IPS DF 6.9 (cell line): ENCODE measurements around the gene VPS18.

Experiments
- DNase-seq: peaks from one replicate; pipeline ENCODE4 v3.0.0-alpha.2; 2013; ENCODE audit warnings: low read depth, low spot score
- H3K27ac ChIP-seq: one replicate; pipeline ENCODE4 v1.5.1; 2013; ENCODE audit warnings: low read length, control low read depth
- H3K27me3 ChIP-seq: 2 replicates; pipeline ENCODE4 v1.6.1; 2013; ENCODE audit warnings: mild to moderate bottlenecking, low read length; ENCODE audit not compliant: control insufficient read depth, insufficient read depth
- H3K36me3 ChIP-seq: 2 replicates; pipeline ENCODE4 v1.6.1; 2013; ENCODE audit warnings: low read length; ENCODE audit not compliant: control insufficient read depth, insufficient read depth
- H3K4me1 ChIP-seq: 2 replicates; pipeline ENCODE4 v1.6.1; 2013; ENCODE audit warnings: low read length; ENCODE audit not compliant: control insufficient read depth, insufficient read depth
- H3K4me3 ChIP-seq: 2 replicates; pipeline ENCODE4 v1.5.1; 2013; ENCODE audit warnings: mild to moderate bottlenecking, low read length
- H3K9me3 ChIP-seq: 2 replicates; pipeline ENCODE4 v1.6.1; 2013; ENCODE audit warnings: low read length, inconsistent platforms; ENCODE audit not compliant: control insufficient read depth, insufficient read depth
- WGBS: extraction: QIAGEN DNeasy Blood & Tissue Kit; methylation state at CpG from one replicate; pipeline ENCODE4 v1.1.7; 2013; ENCODE audit warnings: mixed read lengths, missing lambda C conversion rate; ENCODE audit not compliant: insufficient read length, insufficient coverage; 5-methylcytosine and 5-hydroxymethylcytosine counted together

The VPS18 gene

GRCh38 chr15:40948706-40949473 is 54.6 kb downstream of the VPS18 start:
- Histone ChIP-seq H3K27ac (no peak overlapping the region), H3K27me3 (no peaks in the 10 kb centered on the region), H3K4me1 (peaks cover 2% of the 10 kb centered on the region), H3K4me3 (no peak overlapping the region), H3K9me3 (no peaks in the 10 kb centered on the region), H3K36me3 (no peaks in the 10 kb centered on the region)
- WGBS, result no CpG with 5 or more reads among the region's 21 CpGs
- DNase-seq, result no peak

- Histone ChIP-seq H3K27ac (no peak overlapping the region), H3K36me3 (no peaks in the 10 kb centered on the region), H3K27me3 (no peaks in the 10 kb centered on the region), H3K9me3 (no peaks in the 10 kb centered on the region), H3K4me3 (no peak overlapping the region), H3K4me1 (peaks cover 7% of the 10 kb centered on the region)
- no CpG with 5 or more reads among the region's 7 CpGs for WGBS
- no peak for DNase-seq
These were observed 55.5 kb downstream of the VPS18 start for GRCh38 chr15:40949756-40950207.

- no peak for DNase-seq
- H3K27ac ChIP-seq, result no peak overlapping the region
- H3K27me3 ChIP-seq, result no peaks in the 10 kb centered on the region
- no peak overlapping the region for H3K4me3 ChIP-seq
- peaks cover 17% of the 10 kb centered on the region for H3K36me3 ChIP-seq
- peaks cover 7% of the 10 kb centered on the region for H3K4me1 ChIP-seq
- WGBS, result no CpG with 5 or more reads among the region's 4 CpGs
- no peaks in the 10 kb centered on the region for H3K9me3 ChIP-seq
These were observed 57.5 kb downstream of the VPS18 start for GRCh38 chr15:40951764-40952163.

GRCh38 chr15:40952301-40952900 is 58.2 kb downstream of the VPS18 start:
- no CpG with 5 or more reads among the region's 23 CpGs for WGBS
- Histone ChIP-seq H3K4me1 (peaks cover 7% of the 10 kb centered on the region), H3K36me3 (peaks cover 18% of the 10 kb centered on the region), H3K27ac (no peak overlapping the region), H3K4me3 (peak overlapping the region; percentile 34; the same call in 1 of the 2 replicates), H3K9me3 (no peaks in the 10 kb centered on the region), H3K27me3 (no peaks in the 10 kb centered on the region)
- no peak for DNase-seq

GRCh38 chr15:40952901-40953712 is 58.9 kb downstream of the VPS18 start, which contains the start of gene CHAC1:
TSS of gene CHAC1 (plus strand) at chr15:40953471. CDS start at chr15:40953584, 113 bp downstream.
- no peaks in the 10 kb centered on the region for H3K27me3 ChIP-seq
- WGBS, result no CpG with 5 or more reads among the region's 72 CpGs

More at GRCh38 chr15:40952901-40953712, 58.9 kb downstream of the VPS18 start, which contains the start of gene CHAC1:
- H3K36me3 ChIP-seq, result peaks cover 18% of the 10 kb centered on the region
- H3K4me3 ChIP-seq, result peak within 1 kb of the TSS; percentile 95
- DNase-seq, result peak; percentile 95
- no peaks in the 10 kb centered on the region for H3K9me3 ChIP-seq
- H3K27ac ChIP-seq, result no peak within 1 kb of the TSS
- peaks cover 7% of the 10 kb centered on the region for H3K4me1 ChIP-seq
